H9 (cell line): ENCODE data around the gene SECISBP2. TPM values are rescaled to one million over a fixed set of nuclear protein-coding genes. Genes with fewer than 3 reads are reported as not detected.

Experiments
- DNase-seq: peaks from one replicate; pipeline ENCODE4 v3.0.0-alpha.2; 2017
- H2AFZ ChIP-seq: one replicate; pipeline ENCODE4 v1.6.1; 2013; ENCODE audit warnings: mild to moderate bottlenecking, low read length, control low read depth, moderate library complexity
- H2AK5ac ChIP-seq: 2 replicates; pipeline ENCODE4 v1.6.1; 2013; ENCODE audit warnings: low read length, control low read depth, mixed read lengths; ENCODE audit not compliant: insufficient read length
- H2BK120ac ChIP-seq: one replicate; pipeline ENCODE4 v1.6.1; 2013; ENCODE audit warnings: low read depth, mild to moderate bottlenecking, low read length, control low read depth, inconsistent platforms; ENCODE audit not compliant: poor library complexity, severe bottlenecking
- H2BK12ac ChIP-seq: 2 replicates; pipeline ENCODE4 v1.6.1; 2013; ENCODE audit warnings: low read length, control low read depth, mixed read lengths, low read depth; ENCODE audit not compliant: insufficient read length
- H2BK15ac ChIP-seq: 2 replicates; pipeline ENCODE4 v1.6.1; 2013; ENCODE audit warnings: low read depth, low read length, control low read depth
- H2BK20ac ChIP-seq: one replicate; pipeline ENCODE4 v1.6.1; 2013; ENCODE audit warnings: low read depth, mild to moderate bottlenecking, low read length, control low read depth, inconsistent platforms; ENCODE audit not compliant: poor library complexity, severe bottlenecking
- H2BK5ac ChIP-seq: 2 replicates; pipeline ENCODE4 v1.6.1; 2013; ENCODE audit warnings: low read length, control low read depth, mixed read lengths; ENCODE audit not compliant: insufficient read length
- H3K14ac ChIP-seq: 2 replicates; pipeline ENCODE4 v1.6.1; 2013; ENCODE audit warnings: low read length, control low read depth; ENCODE audit not compliant: insufficient read depth
- H3K18ac ChIP-seq: 2 replicates; pipeline ENCODE4 v1.6.1; 2013; ENCODE audit warnings: low read depth, mild to moderate bottlenecking, mixed read lengths, low read length, control low read depth; ENCODE audit not compliant: insufficient read length
- H3K23ac ChIP-seq: 2 replicates; pipeline ENCODE4 v1.6.1; 2013; ENCODE audit warnings: low read length, control low read depth, mixed read lengths, low read depth; ENCODE audit not compliant: insufficient read length
- H3K23me2 ChIP-seq: 2 replicates; pipeline ENCODE4 v1.6.1; 2013; ENCODE audit warnings: low read depth, mild to moderate bottlenecking, mixed read lengths, low read length, control low read depth; ENCODE audit not compliant: insufficient read length, poor library complexity, severe bottlenecking
- H3K27ac ChIP-seq: 2 replicates; pipeline ENCODE4 v1.5.1; 2013; ENCODE audit warnings: low read length, control low read depth, mixed read lengths, low read depth; ENCODE audit not compliant: insufficient read length
- H3K27me3 ChIP-seq: 2 replicates; pipeline ENCODE4 v1.6.1; 2013; ENCODE audit warnings: low read length, control low read depth, inconsistent platforms; ENCODE audit not compliant: insufficient read depth
- H3K4ac ChIP-seq: 2 replicates; pipeline ENCODE4 v1.6.1; 2013; ENCODE audit warnings: low read depth, mild to moderate bottlenecking, control low read depth, inconsistent platforms, low read length, moderate library complexity
- H3K4me1 ChIP-seq: 2 replicates; pipeline ENCODE4 v1.6.1; 2013; ENCODE audit warnings: low read length, control low read depth, inconsistent platforms; ENCODE audit not compliant: insufficient read depth
- H3K4me2 ChIP-seq: 2 replicates; pipeline ENCODE4 v1.6.1; 2013; ENCODE audit warnings: low read length, control low read depth, mixed read lengths; ENCODE audit not compliant: insufficient read length, insufficient read depth
- H3K56ac ChIP-seq: 2 replicates; pipeline ENCODE4 v1.6.1; 2013; ENCODE audit warnings: low read depth, mild to moderate bottlenecking, mixed read lengths, low read length, control low read depth; ENCODE audit not compliant: insufficient read length
- H3K79me1 ChIP-seq: 2 replicates; pipeline ENCODE4 v1.6.1; 2013; ENCODE audit warnings: low read depth, mild to moderate bottlenecking, moderate library complexity, low read length, control low read depth, inconsistent platforms; ENCODE audit not compliant: insufficient read depth, poor library complexity, severe bottlenecking
- H3K79me2 ChIP-seq: 2 replicates; pipeline ENCODE4 v1.6.1; 2013; ENCODE audit warnings: low read length, control low read depth, inconsistent platforms; ENCODE audit not compliant: insufficient read depth
- H3K9ac ChIP-seq: 2 replicates; pipeline ENCODE4 v1.6.1; 2013; ENCODE audit warnings: low read length, control low read depth, mixed read lengths; ENCODE audit not compliant: insufficient read length; ENCODE audit errors: extremely low read depth
- H3K9me3 ChIP-seq: one replicate; pipeline ENCODE4 v1.6.1; 2013; ENCODE audit warnings: low read depth, low read length, inconsistent platforms; ENCODE audit not compliant: control insufficient read depth
- H3T11ph ChIP-seq: one replicate; pipeline ENCODE4 v1.6.1; 2013; ENCODE audit warnings: mild to moderate bottlenecking, low read length, control low read depth, inconsistent platforms
- H4K20me1 ChIP-seq: one replicate; pipeline ENCODE4 v1.6.1; 2013; ENCODE audit not compliant: control insufficient read depth, insufficient read length, insufficient read depth
- H4K5ac ChIP-seq: 2 replicates; pipeline ENCODE4 v1.6.1; 2013; ENCODE audit warnings: low read depth, mild to moderate bottlenecking, mixed read lengths, low read length, control low read depth; ENCODE audit not compliant: insufficient read length
- H4K8ac ChIP-seq: replicated peaks from 2 replicates; pipeline ENCODE4 v1.6.1; 2013; ENCODE audit warnings: low read length, control low read depth, mixed read lengths, low read depth; ENCODE audit not compliant: insufficient read length
- H4K91ac ChIP-seq: 2 replicates; pipeline ENCODE4 v1.6.1; 2013; ENCODE audit warnings: low read depth, mild to moderate bottlenecking, moderate library complexity, mixed read lengths, low read length, control low read depth; ENCODE audit not compliant: insufficient read length
- H3K27ac Mint-ChIP-seq, 3 experiments: 2 replicates in 2 of 3; 3 replicates in 1 of 3; pipeline ENCODE4 v1.8.0; 2020 to 2021; ENCODE audit warnings: mixed read lengths in 3 of 3, mild to moderate bottlenecking in 1 of 3, moderate library complexity in 1 of 3
- H3K27me3 Mint-ChIP-seq: 2 replicates; pipeline ENCODE4 v1.8.0; 2021; ENCODE audit warnings: low read depth, mild to moderate bottlenecking, moderate library complexity, mixed read lengths
- H3K36me3 Mint-ChIP-seq, 3 experiments: 2 replicates in 2 of 3; 3 replicates in 1 of 3; pipeline ENCODE4 v1.8.0; 2020 to 2021; ENCODE audit warnings: low read depth in 3 of 3, mixed read lengths in 3 of 3; ENCODE audit not compliant: insufficient read depth in 1 of 3
- H3K4me1 Mint-ChIP-seq, 2 experiments: 2 replicates each; pipeline ENCODE4 v1.8.0; 2020; ENCODE audit warnings: mixed read lengths in 2 of 2
- H3K4me3 Mint-ChIP-seq, 2 experiments: 2 replicates in 1 of 2; 3 replicates in 1 of 2; pipeline ENCODE4 v1.8.0; 2020 to 2021; ENCODE audit warnings: mild to moderate bottlenecking in 2 of 2, mixed read lengths in 2 of 2, moderate library complexity in 1 of 2
- H3K9me3 Mint-ChIP-seq, 2 experiments: 2 replicates in 1 of 2; 3 replicates in 1 of 2; pipeline ENCODE4 v1.8.0; 2020; ENCODE audit warnings: mild to moderate bottlenecking in 2 of 2, mixed read lengths in 2 of 2, moderate library complexity in 1 of 2
- CTCF ChIP-seq: fragments of 200-600 bp; sonication (generic); conservative IDR thresholded peaks from 3 replicates; pipeline ENCODE4 v1.8.0; 2021; ENCODE audit warnings: antibody characterized with exemption, mild to moderate bottlenecking
- WGBS: extraction: QIAGEN DNeasy Blood & Tissue Kit; methylation state at CpG from one replicate; pipeline ENCODE4 v1.1.7; 2013; ENCODE audit warnings: missing lambda C conversion rate, low lambda C conversion rate, mixed read lengths; ENCODE audit not compliant: insufficient read length; ENCODE audit errors: extremely low coverage; 5-methylcytosine and 5-hydroxymethylcytosine counted together
- total RNA-seq: library from RNA; stranded (reverse); gene quantifications from 2 replicates; pipeline ENCODE4 v1.2.1, GENCODE V29; 2021

Gene SECISBP2
- total RNA-seq, 1 experiment from 2014 or later: 62.7 TPM

- H2AFZ ChIP-seq: no peak overlapping the region
- H3K27me3 Mint-ChIP-seq: no peaks in the 10 kb centered on the region
- H3K4ac ChIP-seq: no peak overlapping the region
- no peaks in the 10 kb centered on the region for H3K9me3 ChIP-seq
- no peak overlapping the region for H3K4me2 ChIP-seq
- H3K79me2 ChIP-seq: no peaks in the 10 kb centered on the region
- DNase-seq: no peak
- H4K8ac ChIP-seq: no peak overlapping the region
- H4K91ac ChIP-seq: no peak overlapping the region
- H3K23ac ChIP-seq: no peak overlapping the region
- H2BK12ac ChIP-seq: no peak overlapping the region
- H3K18ac ChIP-seq: no peak overlapping the region
- peaks cover 52 to 96% (median 95%) of the 10 kb centered on the region in 3 experiments; a peak in 6 of 7 replicates for H3K36me3 Mint-ChIP-seq
- H3K4me1 ChIP-seq: no peaks in the 10 kb centered on the region
- H3K4me1 Mint-ChIP-seq: no peaks in the 10 kb centered on the region
- H3K79me1 ChIP-seq: no peaks in the 10 kb centered on the region
- no peak overlapping the region for H3K9ac ChIP-seq
- no peaks in the 10 kb centered on the region for H4K20me1 ChIP-seq
- no peak for TF ChIP-seq CTCF
- no peak overlapping the region for H3K4me3 Mint-ChIP-seq
- H2BK5ac ChIP-seq: no peak overlapping the region
- no peak overlapping the region for H3T11ph ChIP-seq
- H2BK120ac ChIP-seq: no peak overlapping the region
- WGBS: no CpG with 5 or more reads among the region's 5 CpGs
- H3K9me3 Mint-ChIP-seq: no peaks in the 10 kb centered on the region
- no peak overlapping the region for H4K5ac ChIP-seq
- no peak overlapping the region for H2BK20ac ChIP-seq
- H2BK15ac ChIP-seq: no peak overlapping the region
- H2AK5ac ChIP-seq: no peak overlapping the region
- no peak overlapping the region for H3K14ac ChIP-seq
- H3K27ac Mint-ChIP-seq: no peak overlapping the region; a peak in 1 of 7 replicates
- H3K27me3 ChIP-seq: no peaks in the 10 kb centered on the region
- H3K56ac ChIP-seq: no peak overlapping the region
- H3K27ac ChIP-seq: no peak overlapping the region
- no peaks in the 10 kb centered on the region for H3K23me2 ChIP-seq
These were observed 29.4 kb downstream of the SECISBP2 start for GRCh38 chr9:89347651-89348050.
